Measurements from ENCODE around the gene TMEM255B.

DNA sequence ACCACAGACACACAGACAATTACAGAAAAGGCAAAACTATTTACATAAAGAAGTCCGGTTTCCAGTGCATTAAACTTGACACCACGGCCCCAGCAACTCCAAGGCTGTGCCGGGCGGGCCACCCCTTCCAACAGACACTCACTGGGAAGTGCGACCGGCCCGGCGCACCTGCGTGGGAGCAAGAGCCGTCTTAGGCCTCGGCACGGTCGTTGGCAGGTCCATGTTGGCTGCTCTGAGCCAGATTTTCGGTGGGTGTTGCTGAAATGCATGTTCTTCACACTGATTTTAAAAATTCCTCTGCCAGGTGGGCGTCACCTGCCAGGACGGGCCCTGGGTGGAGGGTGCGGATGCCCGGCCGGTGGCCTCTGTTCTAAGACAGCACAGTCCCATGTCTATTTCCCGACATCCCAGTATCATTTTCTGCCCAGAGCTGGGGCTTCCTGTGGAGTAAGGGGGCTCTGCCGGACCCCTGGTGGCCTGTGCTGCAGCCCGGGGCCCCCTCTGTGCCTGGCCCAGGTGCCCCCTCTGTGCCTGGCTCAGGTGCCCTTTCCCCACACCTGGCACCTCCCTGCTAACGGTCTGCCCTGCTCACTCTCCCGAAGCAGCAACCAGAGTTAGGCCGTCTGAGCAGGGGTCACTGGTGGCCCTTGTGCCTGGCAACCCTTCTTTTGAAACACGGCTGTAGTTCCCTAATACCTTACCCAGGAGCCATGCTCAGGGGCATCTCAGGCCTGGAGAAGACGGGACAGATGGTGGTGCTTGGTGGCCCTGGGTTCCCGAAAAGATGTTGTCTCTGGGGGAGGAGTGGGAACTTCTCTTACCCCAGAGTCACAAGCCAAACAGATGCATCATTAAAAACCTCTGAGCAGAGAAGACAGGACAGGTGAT lies 9.2 kb downstream of the TMEM255B start:
- TF ChIP-seq, protein P1, sequence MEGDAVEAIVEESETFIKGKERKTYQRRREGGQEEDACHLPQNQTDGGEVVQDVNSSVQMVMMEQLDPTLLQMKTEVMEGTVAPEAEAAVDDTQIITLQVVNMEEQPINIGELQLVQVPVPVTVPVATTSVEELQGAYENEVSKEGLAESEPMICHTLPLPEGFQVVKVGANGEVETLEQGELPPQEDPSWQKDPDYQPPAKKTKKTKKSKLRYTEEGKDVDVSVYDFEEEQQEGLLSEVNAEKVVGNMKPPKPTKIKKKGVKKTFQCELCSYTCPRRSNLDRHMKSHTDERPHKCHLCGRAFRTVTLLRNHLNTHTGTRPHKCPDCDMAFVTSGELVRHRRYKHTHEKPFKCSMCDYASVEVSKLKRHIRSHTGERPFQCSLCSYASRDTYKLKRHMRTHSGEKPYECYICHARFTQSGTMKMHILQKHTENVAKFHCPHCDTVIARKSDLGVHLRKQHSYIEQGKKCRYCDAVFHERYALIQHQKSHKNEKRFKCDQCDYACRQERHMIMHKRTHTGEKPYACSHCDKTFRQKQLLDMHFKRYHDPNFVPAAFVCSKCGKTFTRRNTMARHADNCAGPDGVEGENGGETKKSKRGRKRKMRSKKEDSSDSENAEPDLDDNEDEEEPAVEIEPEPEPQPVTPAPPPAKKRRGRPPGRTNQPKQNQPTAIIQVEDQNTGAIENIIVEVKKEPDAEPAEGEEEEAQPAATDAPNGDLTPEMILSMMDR (conservative IDR thresholded peaks at IDR 0.05; ENCODE audit: low read depth, low read length): no peak
- TF ChIP-seq SMC3 (IDR thresholded peaks at IDR 0.05; ENCODE audit: low read depth, low read length): no peak
- TF ChIP-seq RFX5 (IDR thresholded peaks at IDR 0.05; ENCODE audit: low read depth, low read length): no peak
- TF ChIP-seq RAD21 (IDR thresholded peaks at IDR 0.05; ENCODE audit: low read length): no peak
- no peak for TF ChIP-seq CEBPB (IDR thresholded peaks at IDR 0.05; ENCODE audit: low read depth, low read length)
- no peak for TF ChIP-seq RCOR1 (IDR thresholded peaks at IDR 0.05; ENCODE audit: insufficient replicate concordance, low read length)
- no peak for TF ChIP-seq FOS (IDR thresholded peaks at IDR 0.05; ENCODE audit: low read depth, low read length)
- no peak for TF ChIP-seq POLR2A (IDR thresholded peaks at IDR 0.05; ENCODE audit: low read depth, low read length)

Measured in IMR-90 (cell line).